HG03457 (cell line): Measurements from ENCODE around the gene SLCO2A1.
"Not testable (repeated sequence)": the region's sequence is repeated elsewhere in the genome, so short reads cannot be mapped to it uniquely, and the experiment has no call there.

Experiments
- ATAC-seq: cut with Tn5 transposase; IDR thresholded peaks from one replicate; pipeline ENCODE4 v1.9.1; 2021; ENCODE audit warnings: moderate number of reproducible peaks; ENCODE audit not compliant: unreplicated experiment

The SLCO2A1 gene

GRCh38 chr3:134029734-134030378 lies at the start of gene SLCO2A1:
SLCO2A1 (minus strand) TSS chr3:134029925; CDS start chr3:134029802, 123 bp downstream.
- ATAC-seq, result no peak

GRCh38 chr3:134079111-134079547 lies 49.4 kb upstream of the SLCO2A1 start:
- no peak for ATAC-seq

DNA sequence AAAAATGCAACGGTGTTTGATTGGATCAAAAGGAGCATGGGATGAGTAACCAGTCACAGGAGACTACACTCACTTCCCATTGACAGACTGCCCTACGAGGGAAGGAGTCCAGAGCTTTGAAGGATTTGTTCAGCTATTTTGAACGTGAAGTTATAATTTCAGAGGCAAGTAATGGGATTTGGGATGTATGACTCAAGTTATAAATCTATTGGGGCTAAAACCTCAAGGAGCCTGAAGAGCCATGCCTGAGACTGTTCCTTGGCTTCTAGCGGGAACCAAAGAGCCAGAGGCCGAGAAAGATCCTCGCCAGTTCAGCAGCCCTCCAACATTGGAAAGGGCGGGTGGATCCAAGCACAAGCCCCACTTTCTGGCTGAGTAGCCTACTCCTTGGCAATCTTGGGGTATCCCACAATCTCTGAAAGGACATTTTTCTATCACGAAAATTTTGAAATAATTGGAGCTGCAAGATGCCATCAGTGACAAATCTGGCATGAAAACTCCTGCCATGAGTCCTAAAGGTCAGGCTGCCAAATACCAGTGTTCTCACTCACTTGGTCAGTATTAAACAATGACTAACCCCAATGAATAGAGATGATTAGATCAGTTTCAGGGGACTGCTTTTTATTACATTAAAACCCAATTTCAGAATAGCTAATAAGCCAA lies 48.6 kb upstream of the SLCO2A1 start:
- ATAC-seq, result no peak

DNA sequence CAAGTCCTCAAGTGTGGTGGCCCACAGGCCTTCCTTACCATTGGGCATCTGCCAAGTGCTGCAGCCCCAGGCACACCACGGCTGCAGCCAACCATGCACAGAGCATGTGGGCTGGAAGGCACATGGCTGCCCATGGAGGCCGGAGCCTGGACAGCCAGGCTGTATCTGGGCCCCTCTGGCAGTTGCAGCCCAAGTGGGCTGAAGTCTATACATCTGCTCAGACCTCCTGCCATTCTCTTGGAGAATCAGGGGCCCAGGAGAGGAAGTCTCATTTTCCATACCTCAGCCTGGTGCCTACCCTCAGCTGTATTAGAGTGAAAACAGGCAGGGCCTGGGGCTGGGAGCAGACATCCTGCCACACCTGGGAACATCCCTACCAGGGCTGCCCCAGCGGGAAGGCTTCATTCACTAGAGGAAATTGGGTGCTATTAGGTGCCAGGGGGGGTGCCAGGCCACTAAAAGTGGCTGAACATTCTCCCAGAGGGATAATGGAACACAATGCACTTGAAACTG lies 48.0 kb upstream of the SLCO2A1 start:
- no peak for ATAC-seq

- ATAC-seq, result no peak
Observed at GRCh38 chr3:134076851-134077250, 47.1 kb upstream of the SLCO2A1 start.

- no peak for ATAC-seq
Observed at GRCh38 chr3:134075846-134076245, 46.1 kb upstream of the SLCO2A1 start.

GRCh38 chr3:134075568-134075825 lies 45.8 kb upstream of the SLCO2A1 start:
- ATAC-seq, result no peak

DNA sequence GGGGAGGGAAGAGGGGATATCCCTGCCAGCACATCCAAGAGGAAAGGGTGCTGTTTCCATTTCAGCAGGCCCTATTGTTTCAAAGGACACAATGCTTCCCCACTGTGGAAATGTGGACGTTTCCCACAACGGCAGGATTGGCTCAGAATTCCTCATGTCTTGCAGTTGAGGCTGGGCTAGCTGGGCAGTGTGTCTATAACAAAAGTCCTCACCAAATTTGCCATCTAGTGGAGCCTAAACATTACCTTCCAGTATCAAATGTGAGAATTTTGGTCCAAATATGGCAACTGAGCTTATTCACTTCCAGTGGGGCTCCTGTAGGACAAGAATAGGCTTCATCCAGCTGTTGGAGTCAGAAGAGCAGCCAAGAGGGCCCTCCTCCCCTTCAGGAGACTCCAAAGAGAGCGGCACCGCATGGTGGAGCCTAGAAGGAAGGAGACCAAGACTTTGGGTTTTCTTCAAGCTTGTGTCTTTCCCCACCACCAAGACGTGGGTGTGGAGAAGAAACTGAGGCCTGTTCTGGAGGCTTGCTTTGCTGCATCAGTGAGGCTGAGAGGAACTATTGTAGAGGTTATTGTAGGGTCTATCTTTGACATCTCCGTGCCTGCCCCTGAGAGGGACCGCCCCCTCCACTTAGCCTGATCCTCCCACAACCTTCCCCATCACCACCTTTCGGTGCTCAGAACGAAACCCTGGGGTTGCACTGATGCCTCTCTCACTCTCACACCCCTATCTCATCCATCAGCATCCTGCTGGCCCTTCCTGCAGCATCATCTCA lies 45.3 kb upstream of the SLCO2A1 start:
- ATAC-seq, result no peak

GRCh38 chr3:134074001-134074789 lies 44.5 kb upstream of the SLCO2A1 start:
- no peak for ATAC-seq

GRCh38 chr3:134073583-134073945 lies 43.8 kb upstream of the SLCO2A1 start:
- ATAC-seq, result no peak

- ATAC-seq, result no peak
Observed at GRCh38 chr3:134072881-134073582, 43.3 kb upstream of the SLCO2A1 start.

DNA sequence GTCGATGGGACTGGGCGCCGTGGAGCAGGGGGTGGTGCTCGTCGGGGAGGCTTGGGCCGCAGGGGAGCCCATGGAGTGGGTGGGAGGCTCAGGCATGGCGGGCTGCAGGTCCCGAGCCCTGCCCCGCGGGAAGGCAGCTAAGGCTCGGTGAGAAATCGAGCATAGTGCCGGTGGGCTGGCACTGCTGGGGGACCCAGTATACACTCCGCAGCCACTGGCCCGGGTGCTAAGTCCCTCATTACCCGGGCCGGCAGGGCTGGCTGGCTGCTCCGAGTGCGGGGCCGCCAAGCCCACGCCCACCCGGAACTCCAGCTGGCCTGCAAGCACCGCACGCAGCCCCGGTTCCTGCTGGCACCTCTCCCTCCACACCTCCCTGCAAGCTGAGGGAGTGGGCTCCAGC lies 40.6 kb upstream of the SLCO2A1 start:
- ATAC-seq, result not testable (repeated sequence)

DNA sequence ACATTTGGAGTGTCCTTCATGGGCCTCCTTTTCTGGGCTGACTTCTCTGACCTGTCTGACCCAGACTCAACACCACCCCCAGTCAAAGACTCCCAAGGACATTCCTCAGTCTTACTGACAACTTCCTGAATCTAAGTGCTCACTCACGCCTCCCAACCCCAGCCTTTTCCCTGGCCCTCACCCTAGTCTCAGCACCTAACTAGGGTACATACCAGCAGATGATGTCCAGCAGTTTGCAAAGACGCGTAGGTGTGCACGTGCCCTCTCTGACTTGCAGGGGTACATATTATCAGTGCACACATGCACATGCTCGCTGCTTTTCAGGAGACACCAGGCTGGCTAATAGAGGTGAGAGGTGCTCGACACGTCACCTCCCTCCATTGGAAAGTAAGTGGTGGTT lies 38.7 kb upstream of the SLCO2A1 start:
- no peak for ATAC-seq

GRCh38 chr3:134067531-134068161 lies 37.9 kb upstream of the SLCO2A1 start:
- ATAC-seq, result no peak

DNA sequence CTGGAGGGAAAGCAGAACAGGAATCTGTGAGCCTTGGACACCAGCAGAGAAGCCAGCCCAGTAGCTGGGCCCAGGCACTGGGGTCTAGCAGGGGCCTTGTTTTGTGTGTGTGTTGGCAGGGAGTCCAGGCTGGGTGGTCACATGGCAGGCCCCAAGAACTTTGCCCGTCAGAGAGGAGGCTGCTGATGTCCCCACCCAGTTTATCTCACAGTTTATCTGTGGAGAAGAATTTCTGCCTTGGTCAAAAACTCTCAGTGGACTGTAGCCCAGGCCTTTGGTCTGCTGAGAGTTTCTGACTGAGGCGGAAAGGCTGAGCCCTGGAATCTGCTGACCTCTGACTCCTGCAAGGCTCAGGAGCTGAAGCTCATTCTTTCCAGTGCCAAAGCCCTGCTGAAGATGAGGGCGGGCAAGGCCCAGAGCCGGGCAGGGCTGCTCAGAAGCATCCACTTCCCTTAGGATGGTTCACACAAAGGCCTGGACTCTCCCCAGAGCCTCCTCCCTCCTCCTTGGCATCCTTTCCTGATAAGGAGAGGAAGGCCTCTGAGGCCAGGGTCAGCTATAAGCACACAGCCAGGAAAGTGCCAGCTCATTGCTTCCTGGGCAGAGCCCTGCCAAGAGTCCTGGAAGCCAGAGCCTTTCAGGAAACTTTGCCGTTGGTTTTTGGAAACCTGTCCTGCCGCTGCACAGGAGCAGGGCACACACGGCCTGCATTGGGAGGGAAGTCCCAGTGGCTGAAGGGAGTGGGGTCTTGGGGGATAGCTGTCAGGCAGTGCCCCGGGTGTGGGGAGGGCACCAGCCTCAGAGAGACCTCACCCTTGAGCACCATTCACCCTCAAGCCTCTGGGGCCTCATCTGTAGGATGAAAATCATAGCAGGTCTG lies 37.2 kb upstream of the SLCO2A1 start:
- no peak for ATAC-seq

DNA sequence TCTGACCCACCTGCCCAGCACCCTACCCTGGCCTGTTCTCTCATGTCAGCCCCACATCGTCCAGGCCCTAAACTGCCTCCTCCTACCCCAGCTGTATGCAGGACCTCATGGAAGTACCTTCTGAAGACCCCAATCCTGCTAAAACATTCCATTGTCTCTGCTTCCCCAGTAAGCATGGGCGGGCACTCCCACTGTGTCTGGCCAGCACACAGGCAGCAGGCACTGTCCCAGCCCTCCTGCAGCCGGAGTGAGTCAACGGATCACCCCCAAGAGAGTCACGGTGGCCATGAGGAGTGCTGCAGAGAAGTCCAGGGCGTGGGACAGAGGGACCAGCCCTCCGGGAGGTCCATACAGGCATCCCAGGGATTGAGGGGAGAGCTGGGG lies 36.4 kb upstream of the SLCO2A1 start:
- no peak for ATAC-seq

DNA sequence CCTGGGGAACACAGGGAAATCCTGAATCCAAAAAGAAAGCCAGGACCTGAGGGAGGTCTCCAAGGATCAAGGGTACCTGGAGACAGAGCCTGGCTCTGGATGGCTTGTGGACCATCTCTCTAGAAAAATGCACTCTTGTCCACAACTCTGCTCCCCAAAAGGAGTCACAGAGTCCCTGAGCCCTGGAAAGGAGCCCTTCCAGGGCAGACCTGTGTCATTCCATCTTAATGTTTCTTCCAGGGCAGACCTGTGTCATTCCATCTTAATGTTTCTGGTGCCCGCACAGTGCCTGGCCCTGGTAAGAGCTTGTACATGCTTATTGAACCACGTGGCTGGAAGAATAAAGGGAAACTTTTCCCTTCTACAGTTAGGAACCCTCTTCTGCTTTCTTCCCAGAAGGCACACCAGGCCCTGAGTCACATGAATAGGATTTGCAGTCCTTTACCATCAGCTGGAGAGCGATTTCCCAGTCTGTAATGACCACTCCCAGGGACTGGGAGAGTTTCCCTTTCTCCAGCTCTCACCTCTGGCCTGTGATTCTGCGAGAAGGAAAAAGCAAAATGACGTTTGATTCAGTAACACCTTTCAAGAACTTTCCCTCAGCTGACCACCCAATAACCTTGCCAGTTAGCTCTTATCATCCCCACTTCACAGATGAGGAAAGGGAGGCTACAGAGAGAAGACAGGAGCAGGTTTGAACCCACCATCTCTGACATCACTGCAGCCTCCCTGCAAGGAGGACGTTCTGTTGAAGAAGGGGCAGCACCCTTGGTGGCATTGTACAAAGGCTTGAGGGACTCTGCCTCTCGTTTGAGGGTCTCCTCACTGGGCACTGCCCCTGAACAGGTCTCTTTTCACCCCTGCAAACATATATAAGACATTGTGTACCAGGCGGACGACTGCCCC lies 35.8 kb upstream of the SLCO2A1 start:
- no peak for ATAC-seq

DNA sequence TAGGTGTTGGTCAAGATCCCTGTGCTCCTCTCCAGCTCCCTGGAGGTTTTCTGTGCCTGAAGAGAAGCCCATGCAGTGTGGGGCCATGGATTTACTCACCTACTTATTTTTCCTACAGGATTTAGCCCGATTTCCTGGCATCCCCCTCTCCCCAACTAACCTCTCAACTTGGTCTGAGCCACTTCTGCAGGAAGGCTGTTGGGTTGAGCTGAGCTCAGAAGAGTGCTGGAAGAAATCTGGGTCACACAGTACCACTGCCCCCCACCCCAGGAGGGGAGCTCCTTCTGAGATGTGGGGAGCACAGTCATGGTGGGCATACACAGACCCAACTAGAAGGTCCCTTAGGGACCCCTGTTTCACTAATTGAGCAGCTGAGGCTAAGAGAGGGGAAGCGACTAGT lies 34.4 kb upstream of the SLCO2A1 start:
- no peak for ATAC-seq
